ENCODE data around the gene CYP27C1.

- TF ChIP-seq CTCF (conservative IDR thresholded peaks at IDR 0.05; ENCODE audit: low read depth in 2 of 2): peak; percentile 48 to 63
- no peak for TF ChIP-seq EZH2 (IDR thresholded peaks at IDR 0.05; ENCODE audit: low read depth, unreplicated experiment)
- no peak for TF ChIP-seq POLR2AphosphoS5 (IDR thresholded peaks at IDR 0.05; ENCODE audit: low read depth)
- no peak for TF ChIP-seq EZH2phosphoT487 (IDR thresholded peaks at IDR 0.05; ENCODE audit: unreplicated experiment)
- TF ChIP-seq REST (IDR thresholded peaks at IDR 0.05; ENCODE audit: unreplicated experiment): no peak
- TF ChIP-seq ZNF331 (CRISPR knock-in tag; IDR thresholded peaks at IDR 0.05; ENCODE audit: low read depth): no peak
- no peak for TF ChIP-seq JUNB (IDR thresholded peaks at IDR 0.05; ENCODE audit: unreplicated experiment)
- TF ChIP-seq STAT1 (IDR thresholded peaks at IDR 0.05; ENCODE audit: unreplicated experiment): no peak
- no peak for TF ChIP-seq NANOG (IDR thresholded peaks at IDR 0.05; ENCODE audit: borderline replicate concordance)
- TF ChIP-seq ETS1 (IDR thresholded peaks at IDR 0.05): no peak
- no peak for TF ChIP-seq ZNF114 (CRISPR knock-in tag; IDR thresholded peaks at IDR 0.05)
Observed at GRCh38 chr2:127201452-127201851, 18.6 kb downstream of the CYP27C1 start.

All from GM23338 (cell line).